ENCODE data around the gene MEGF6.

The MEGF6 gene

DNA sequence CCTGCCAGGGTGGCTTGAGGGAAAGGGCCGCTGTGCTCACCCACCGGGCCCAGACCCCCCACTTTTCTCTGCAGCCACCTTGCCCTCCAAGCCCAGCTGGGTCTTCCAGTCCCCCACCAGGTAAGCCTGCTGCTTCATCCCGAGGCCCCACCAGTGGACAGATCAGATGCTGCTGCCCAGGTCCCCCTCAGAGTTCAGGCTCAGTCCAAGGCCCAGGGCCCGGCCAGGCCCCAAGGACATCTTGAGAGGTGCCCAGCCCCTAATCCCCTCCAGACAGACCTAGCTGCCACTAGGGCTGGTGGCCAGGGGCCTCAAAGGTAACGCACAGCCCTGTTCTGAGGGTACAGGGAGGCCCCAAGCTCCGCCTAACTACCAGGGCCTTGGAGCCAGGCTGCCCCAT lies 58.6 kb downstream of the MEGF6 start:
- DNase-seq, result no peak

GRCh38 chr1:3552176-3552575 lies 59.1 kb downstream of the MEGF6 start:
- DNase-seq, result no peak

GRCh38 chr1:3551711-3552110 lies 59.6 kb downstream of the MEGF6 start:
- DNase-seq, result no peak

DNA sequence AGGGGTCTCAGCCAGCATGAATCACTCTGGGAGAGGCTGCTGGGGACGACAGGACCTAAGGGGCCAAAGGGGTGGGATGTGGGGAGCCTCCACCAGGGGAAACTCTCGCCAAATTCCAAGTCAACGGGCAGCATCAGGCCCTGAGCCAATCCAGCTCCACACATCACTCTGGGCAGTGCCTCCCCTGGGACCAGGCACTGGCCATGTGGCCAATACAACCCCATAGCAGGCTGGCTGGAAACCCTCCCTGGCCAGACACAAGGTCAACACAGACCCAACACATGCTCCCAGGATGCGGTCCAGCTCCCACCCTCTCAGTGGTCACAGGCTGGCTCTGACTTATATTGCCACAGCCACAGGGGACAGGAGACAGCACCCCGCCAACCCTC lies 60.0 kb downstream of the MEGF6 start:
- no peak for DNase-seq

DNA sequence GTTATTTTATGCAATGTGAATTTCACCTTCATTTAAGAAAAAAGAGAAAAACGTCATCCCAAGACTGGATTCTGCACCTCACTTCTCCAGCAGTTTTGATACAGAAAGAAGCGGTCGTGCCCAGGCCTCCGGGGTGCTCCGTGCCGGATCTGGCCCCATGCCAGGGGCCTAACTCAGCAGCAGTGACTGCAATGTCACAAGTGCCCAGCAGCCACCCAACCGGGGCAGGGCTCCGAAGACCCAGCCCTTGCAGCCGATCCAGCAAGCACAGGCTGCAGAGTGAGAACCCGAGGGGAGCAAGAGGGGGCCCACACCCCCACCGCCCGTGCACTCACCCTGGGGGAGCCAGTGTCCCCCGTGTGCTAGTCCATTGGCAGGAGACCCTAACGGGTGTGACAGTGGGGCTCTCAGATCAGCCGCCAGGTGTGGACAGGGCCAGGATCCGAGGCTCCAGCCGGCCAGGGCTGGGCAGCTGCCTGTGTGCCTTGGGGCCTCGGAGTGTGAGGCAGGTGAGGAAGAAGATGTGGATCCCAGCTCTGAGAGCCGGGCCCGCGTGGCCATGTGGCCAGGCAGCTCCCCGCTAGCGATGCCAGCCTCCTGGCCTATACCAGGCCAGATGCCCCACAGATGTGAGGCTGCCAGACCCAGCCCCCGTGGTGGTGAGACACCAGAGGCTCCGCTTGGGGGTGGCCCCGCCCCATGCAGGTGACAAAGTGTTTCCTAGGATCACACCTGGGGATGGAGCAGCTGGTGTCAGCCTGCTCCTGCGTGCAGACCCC lies 60.6 kb downstream of the MEGF6 start:
- DNase-seq, result no peak

DNA sequence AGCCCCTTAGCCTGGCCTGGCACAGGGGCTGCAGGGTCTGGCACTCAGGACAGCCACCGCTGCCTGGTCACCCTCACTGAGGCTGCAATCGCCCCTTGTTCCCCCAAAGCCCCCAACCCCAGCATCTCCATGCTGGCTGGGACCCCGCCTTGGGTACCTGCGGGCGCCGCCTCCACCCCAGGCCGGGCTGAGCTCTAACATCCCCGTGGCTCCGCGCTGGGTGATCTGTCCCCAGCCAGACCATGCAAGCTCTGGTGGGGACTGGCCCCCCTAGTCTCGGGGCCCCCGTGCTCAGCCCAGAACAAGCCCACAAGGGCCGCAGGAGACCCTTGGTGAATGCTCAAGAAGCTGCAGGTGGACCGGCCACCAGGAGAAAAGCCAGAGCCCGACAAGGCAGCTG lies 62.4 kb downstream of the MEGF6 start:
- no peak for DNase-seq

- no peak for DNase-seq
Measured at GRCh38 chr1:3548156-3548893, 63.0 kb downstream of the MEGF6 start.

DNA sequence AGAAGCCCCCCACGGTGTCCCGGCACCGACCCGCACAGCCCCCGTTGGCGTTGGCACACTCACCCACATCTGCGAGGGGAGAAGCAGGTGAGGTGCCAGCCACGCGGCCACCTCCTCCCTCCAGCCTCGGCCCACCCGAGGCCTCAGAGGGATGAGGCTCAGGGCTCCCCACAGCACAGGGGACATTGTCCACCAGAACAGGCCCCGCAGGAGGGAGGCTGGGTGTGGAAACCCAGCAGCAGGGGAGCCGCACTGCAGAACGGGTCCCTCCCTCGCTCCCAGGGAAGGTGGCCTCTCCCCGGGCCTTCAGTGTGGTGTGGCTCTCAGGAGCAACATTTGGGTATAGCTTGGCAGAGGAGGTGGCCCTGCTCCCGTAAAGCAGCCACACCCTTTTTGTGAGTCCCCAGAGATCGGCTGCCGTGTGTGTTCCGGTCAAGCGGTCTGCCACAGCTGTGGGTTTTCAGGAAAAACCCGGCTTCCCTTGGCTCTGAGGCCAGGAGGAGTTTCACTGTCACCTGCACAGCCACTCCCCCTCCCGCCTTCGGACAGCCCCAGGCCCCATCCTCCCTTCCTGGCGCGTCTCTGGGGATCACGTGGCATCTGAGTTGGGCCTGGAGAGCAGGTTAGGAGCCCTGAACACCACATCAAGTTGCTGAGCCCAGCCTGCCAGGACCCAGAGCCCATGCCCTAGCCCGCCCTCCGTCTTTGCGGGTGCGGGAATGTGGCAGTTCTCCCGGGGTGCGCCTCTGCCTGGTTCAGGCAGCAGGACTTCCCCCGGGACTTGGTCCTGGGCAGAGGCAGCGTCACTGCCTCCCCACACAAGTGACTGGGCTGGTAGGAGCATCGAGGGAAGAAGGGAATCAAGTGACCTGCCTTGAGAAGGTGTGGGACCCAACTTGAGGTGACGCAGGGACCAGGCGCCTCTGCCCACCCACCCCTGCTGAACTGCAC lies 64.0 kb downstream of the MEGF6 start:
- DNase-seq, result no peak

DNA sequence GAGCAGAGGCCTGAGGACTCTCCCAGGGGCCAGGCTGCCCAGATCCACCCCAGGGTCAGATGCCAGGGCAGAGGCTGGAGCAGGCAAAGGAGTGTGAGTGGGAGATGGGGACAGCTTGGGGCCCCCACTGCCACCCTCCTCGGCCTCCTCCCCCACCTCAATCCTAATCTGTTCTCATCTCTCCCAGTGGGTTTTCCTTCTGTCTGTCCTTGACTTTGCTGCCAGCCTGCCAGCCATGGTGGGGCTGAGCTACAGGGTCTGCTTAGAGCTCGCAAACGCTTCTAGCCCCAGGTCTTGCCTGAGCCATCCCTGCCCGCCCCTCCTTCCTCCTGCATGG lies 65.3 kb downstream of the MEGF6 start:
- no peak for DNase-seq

DNA sequence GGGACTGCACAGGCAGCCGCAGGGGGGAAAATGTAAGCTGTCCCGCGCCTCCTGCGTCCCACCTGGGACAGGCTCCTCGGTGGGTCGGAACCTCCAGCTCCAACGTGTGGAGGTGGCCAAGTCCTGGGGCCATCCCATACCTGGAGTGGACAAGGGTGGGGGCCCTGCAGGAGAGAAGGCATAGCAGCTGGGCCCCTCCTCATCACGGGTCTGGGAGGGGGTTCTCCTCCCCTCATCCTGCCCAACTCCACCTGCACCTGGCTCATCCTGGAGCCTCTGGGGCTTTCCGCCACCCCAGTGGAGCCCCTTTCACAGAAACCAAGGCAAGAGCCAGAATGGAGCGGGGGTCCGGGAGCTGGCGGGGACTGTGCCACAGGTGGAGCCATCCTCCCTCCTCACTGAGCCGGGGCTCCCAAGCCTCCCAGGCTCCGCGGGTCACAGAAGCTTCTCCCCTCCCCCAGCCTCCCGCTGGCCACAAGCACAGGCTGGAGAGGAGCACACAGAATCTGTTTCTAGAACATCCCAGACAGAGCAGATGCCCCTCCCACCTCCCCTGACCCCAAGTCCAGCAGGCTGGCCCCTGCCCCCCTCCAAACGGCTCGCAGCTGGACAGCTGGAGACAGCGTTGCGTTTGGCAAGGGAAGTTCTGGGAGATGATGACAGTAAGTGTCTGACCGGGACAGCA lies 65.8 kb downstream of the MEGF6 start:
- DNase-seq, result no peak

DNA sequence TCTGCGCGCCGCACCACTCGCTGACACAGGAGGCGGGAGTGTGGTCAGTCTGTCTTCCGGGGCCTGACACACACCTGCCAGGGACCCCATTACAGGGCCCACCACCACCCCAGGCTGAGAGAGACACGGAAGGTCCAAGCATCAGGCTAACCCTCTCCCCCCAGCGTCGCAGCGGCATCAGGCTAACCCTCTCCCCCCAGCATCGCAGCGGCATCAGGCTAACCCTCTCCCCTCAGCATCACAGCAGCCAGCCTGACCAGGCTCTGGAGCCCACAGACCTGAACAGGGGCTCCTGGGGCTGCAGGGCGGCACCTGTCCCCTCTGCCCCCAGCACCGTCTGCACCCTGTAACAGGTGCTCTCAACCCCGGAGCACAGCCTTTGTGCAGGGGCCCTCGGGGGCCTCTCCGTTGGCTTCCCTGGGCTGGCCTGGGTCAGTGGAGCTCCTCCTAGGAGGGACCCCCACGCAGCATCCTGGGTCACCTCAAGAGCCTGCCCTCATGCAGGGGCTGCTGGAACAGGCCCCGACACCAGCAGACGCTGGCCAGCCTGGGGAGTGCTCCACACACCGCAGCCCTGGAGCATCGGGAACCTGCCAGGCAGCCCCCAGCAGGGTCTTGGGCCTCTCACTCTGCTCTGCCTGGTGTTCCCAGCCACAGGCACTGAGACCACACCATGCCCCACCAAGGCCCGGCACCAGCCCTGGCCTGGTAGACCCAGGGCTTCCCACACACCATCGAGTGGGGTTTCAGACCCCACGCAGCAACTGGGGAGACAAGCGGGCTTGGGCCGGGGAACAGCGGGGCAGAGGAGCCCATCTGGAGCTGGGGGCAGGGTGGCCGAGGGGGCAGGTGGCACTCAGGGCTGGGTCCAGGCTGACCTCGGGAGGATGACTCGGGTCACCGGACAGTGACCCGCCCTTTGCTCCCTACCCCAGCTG lies 67.0 kb downstream of the MEGF6 start:
- no peak for DNase-seq

DNA sequence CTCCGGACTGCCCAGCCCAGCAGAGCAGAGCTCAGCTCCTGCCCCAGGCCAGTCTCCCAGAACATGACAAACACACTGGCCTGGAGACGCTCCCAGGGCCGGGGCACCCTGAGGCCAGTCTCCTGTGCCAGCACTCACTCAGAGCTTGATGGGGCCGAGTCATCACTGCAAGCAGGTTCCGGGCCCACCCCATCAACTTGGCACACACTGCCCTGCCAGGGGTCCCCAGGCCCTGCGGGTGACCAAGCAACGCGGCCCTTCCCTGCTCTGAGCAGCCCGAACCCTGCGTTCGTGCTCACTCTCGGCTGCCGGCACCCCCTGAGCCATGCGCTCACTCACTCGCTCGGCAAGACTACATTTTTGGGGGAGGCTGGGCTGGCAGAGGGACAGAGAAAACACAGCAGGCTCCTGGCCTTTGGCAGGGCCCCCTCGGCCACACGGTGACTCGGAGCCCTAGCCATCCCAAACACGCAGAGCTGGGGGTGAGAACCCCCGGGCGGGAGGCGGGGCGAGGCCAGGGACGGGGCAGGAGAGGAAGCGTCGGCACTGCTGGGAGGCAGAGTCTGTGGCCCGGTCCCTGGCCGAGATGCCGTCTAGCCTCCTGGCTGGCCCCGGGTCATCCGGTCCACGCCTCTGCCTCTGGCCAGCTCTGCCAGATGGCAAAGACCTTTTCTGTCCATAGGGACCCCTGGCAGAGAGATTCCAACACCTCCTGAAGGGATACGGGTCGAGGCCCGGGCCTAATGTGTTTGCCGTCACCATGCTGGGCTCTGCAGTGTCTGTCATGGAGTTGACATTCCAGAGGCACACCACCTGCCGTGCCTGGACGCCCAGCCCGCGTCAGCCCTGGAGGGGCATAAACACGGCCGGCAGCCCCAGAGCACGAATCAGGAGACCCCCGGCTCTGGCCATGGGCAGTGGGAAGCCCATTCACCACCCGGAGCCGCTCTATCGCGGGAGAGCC lies 68.0 kb downstream of the MEGF6 start:
- DNase-seq, result no peak

DNA sequence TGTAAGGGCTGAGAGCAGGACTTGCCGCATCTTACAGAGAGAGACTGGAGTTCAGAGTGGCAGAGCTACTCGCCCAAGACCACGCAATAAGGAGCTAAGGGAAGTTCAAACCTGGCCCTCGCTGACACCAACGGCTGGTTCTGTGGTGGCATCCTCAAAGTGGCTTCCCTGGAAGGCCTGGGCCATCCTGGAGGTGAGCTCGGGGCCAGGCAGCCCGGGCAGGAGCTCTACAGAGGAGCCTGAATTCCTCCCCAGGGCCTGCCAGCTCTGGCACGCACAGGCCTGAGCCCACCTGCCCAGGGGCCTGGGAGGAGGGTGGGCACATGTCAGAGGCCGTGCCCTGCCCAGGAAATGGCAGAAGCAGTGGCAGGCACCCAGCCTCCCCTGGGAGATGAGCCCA lies 68.6 kb downstream of the MEGF6 start:
- DNase-seq, result no peak

DNA sequence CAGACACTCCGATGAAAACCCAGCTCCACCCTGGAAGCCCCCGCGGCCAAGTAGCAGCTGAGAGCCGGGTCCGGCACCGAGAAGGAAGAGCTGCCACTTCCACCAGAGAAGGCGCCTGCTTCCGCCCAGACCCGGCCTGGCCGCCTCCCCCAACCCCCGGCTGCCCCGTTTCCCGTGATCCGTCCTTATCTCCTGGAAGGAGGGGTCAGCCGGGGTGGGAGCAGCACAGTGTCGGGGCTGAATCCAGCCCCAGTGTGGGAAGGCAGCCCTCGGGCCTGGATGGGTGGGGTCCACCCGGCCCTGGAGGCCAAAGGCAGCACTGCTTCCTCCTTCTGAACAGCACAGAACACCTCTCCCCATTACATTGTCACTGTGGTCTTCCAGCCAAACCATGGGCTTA lies 69.4 kb downstream of the MEGF6 start:
- DNase-seq, result no peak

DNA sequence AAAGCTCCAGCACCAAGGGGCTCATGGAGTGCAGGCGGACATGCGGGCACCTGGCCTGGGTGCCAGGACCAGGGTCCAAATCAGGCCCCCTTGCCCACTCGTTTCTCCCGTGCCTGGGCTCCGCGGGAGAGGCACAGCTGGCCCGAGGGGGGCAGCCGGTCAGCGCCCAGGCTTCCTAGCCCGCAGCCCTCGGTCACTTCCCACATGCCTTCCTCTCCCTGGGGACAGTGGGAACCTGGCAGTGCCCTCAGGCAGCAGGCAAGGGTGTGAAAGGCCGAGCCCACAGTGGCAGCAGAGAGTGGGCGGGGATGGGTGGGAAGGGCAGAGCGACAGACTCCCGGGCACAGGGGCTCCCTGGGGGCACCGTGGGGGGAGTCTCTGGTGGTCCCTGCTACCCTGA lies 69.8 kb downstream of the MEGF6 start:
- DNase-seq, result no peak

DNA sequence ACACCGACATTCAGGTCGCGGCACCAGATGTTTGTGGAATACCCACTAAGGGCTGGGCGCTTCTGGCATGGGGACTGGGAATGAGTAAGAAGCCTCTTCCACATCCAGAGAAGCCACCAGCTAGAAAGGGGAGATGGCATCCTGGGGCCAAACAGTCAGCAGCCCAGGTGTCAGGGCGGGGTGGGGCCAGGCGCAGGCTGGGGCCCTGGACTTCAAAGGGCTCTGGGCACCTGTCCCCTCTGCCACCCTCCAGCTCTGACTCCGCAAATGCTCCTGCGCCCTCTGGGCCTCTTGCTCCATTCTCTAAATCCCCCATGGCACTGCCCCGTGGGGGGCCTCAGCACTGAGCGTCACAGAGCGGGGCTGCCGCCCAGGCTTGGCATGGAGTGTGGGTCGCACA lies 70.4 kb downstream of the MEGF6 start:
- DNase-seq, result no peak

- no peak for DNase-seq
Measured at GRCh38 chr1:3539707-3540425, 71.4 kb downstream of the MEGF6 start.

DNA sequence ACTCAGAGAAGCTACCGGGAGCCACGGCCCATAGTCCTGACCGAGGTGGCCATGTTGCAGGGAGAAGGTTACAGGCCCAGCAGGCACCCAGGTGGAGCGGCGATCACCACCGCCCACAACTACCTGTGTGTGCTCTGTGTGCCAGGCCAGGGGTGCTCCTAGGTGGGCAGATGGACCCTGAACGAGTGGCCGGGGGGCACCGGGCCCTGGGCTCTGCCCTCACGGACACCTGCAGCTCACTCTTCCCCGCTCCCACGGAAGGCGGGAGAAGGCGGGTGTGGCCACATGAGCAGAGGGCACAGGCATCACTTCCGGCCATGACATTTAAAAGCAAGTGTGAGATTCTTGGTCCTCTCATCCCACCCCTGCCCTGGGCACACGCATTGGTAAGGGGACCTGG lies 73.9 kb downstream of the MEGF6 start:
- DNase-seq, result no peak

- DNase-seq, result no peak
Measured at GRCh38 chr1:3536420-3537195, 74.7 kb downstream of the MEGF6 start.

Measured in NCI-H1092 treated with DMSO at 0.1 percent for 48 hours (cell line).